HepG2 (cell line): Measurements from ENCODE around the gene C1orf159. TPM values are rescaled to one million over a fixed set of nuclear protein-coding genes. Genes with fewer than 3 reads are reported as not detected.

Source experiments
- ATAC-seq: fragments of 200-7000 bp; cut with Tn5 transposase; 3 replicates; pipeline ENCODE4 v1.9.1; 2020; ENCODE audit warnings: mild to moderate bottlenecking, moderate library complexity
- BruUV-seq: library from RNA; stranded (reverse); fragments of 400-500 nt; replicated peaks from 2 replicates; lab custom pipeline; 2021; lab: Mats Ljungman, UMichigan
- CTCF ChIA-PET: fragments of 300-600 bp; formaldehyde crosslinking; extraction: SDS; loops from one replicate; lab custom pipeline; 2021; ENCODE audit warnings: low total read pairs, inconsistent platforms, low intra/inter-chr PET ratio; lab: Yijun Ruan, JAX
- POLR2A ChIA-PET: fragments of 350-600 bp; sonication (Branson Sonifier 250); formaldehyde crosslinking; loops from one replicate; lab custom pipeline; 2020; ENCODE audit warnings: antibody characterized with exemption, inconsistent platforms; lab: Yijun Ruan, JAX
- DNase-seq: peaks from one replicate; pipeline ENCODE4 v3.0.0-alpha.2; 2015; ENCODE audit warnings: low spot score
- FAIRE-seq: peaks from 3 replicates; lab custom pipeline; 2011; peaks lifted over from hg19 to GRCh38; lab: Jason Lieb, UNC
- H2AFZ ChIP-seq: one replicate; pipeline ENCODE4 v1.6.1; 2011; ENCODE audit warnings: low read length, inconsistent platforms
- H3K27ac ChIP-seq: fragments of 300-600 bp; 3 replicates; pipeline ENCODE4 v1.8.0; 2011; ENCODE audit warnings: mixed run types, mild to moderate bottlenecking, mixed read lengths, low read length, inconsistent platforms; ENCODE audit not compliant: insufficient read depth; ENCODE audit errors: extremely low read length
- H3K27me3 ChIP-seq, 2 experiments: fragments of 200-600 bp in 1 of 2; 2 replicates in 1 of 2; 3 replicates in 1 of 2; pipeline versions ENCODE4 v1.6.0 to v1.8.0; 2011; ENCODE audit warnings: low read length in 2 of 2, mild to moderate bottlenecking in 2 of 2, moderate library complexity in 2 of 2, inconsistent platforms in 1 of 2; ENCODE audit not compliant: insufficient read depth in 2 of 2, control insufficient read depth in 1 of 2
- H3K36me3 ChIP-seq, 2 experiments: fragments of 200-600 bp in 1 of 2; replicated peaks in 1 of 2; 2 replicates in 1 of 2; 3 replicates in 1 of 2; pipeline versions ENCODE4 v1.5.1 to v1.8.0; 2011; ENCODE audit warnings: low read length in 2 of 2, inconsistent platforms in 1 of 2; ENCODE audit not compliant: insufficient read depth in 2 of 2, control insufficient read depth in 1 of 2
- H3K4me1 ChIP-seq: 2 replicates; pipeline ENCODE4 v1.5.1; 2012; ENCODE audit warnings: low read length, inconsistent platforms; ENCODE audit not compliant: insufficient read depth
- H3K4me2 ChIP-seq: 2 replicates; pipeline ENCODE4 v1.6.0; 2011; ENCODE audit warnings: low read depth, low read length, inconsistent platforms
- H3K4me3 ChIP-seq, 3 experiments: fragments of 200-600 bp in 1 of 3; sonication (generic), shearing (Covaris generic) in 1 of 3; replicated peaks in 1 of 3; 2 replicates each; pipeline ENCODE4 v1.5.1; 2011 to 2016; ENCODE audit warnings: low read length in 3 of 3, inconsistent platforms in 2 of 3, low read depth in 2 of 3, mild to moderate bottlenecking in 2 of 3, control low read depth in 1 of 3, mixed read lengths in 1 of 3; ENCODE audit not compliant: insufficient read depth in 1 of 3
- H3K79me2 ChIP-seq: one replicate; pipeline ENCODE4 v1.6.1; 2011; ENCODE audit warnings: low read length, inconsistent platforms; ENCODE audit not compliant: insufficient read depth
- H3K9ac ChIP-seq: 2 replicates; pipeline ENCODE4 v1.6.0; 2011; ENCODE audit warnings: mild to moderate bottlenecking, low read depth, low read length, inconsistent platforms; ENCODE audit not compliant: insufficient read depth
- H3K9me3 ChIP-seq: 2 replicates; pipeline ENCODE4 v1.5.1; 2012; ENCODE audit warnings: mild to moderate bottlenecking, low read length
- H4K20me1 ChIP-seq: 2 replicates; pipeline ENCODE4 v1.6.0; 2011; ENCODE audit warnings: inconsistent platforms, mild to moderate bottlenecking, low read length, moderate library complexity; ENCODE audit not compliant: insufficient read depth
- AKNA ChIP-seq: sonication (generic); formaldehyde crosslinking; IDR thresholded peaks from 2 replicates; pipeline ENCODE4 v1.4.0; 2020; ENCODE audit warnings: missing genetic modification reagents, borderline replicate concordance
- E2F1 ChIP-seq: sonication (generic); formaldehyde crosslinking; IDR thresholded peaks from 2 replicates; pipeline ENCODE4 v1.5.0; 2020; ENCODE audit warnings: missing genetic modification reagents
- MAZ ChIP-seq, 2 experiments: sonication (generic) in 1 of 2; formaldehyde crosslinking in 1 of 2; IDR thresholded peaks; 2 replicates each; pipeline versions ENCODE4 v1.5.0 to v1.6.1; 2012 to 2020; ENCODE audit warnings: low read depth in 2 of 2, mild to moderate bottlenecking in 2 of 2, borderline replicate concordance in 1 of 2, improper control_type of control experiment in 1 of 2, low read length in 1 of 2, missing genetic modification reagents in 1 of 2, moderate library complexity in 1 of 2
- MED1 ChIP-seq: sonication (generic); formaldehyde crosslinking; IDR thresholded peaks from 2 replicates; pipeline ENCODE4 v1.4.0; 2020; ENCODE audit warnings: missing genetic modification reagents
- MED8 ChIP-seq: sonication (generic); formaldehyde crosslinking; IDR thresholded peaks from 2 replicates; pipeline ENCODE4 v1.8.1; 2023; ENCODE audit warnings: mild to moderate bottlenecking, missing genetic modification reagents; ENCODE audit not compliant: insufficient replicate concordance
- ZIK1 ChIP-seq: sonication (generic); formaldehyde crosslinking; IDR thresholded peaks from 2 replicates; pipeline ENCODE4 v1.5.0; 2020; ENCODE audit warnings: mild to moderate bottlenecking, low read depth, missing genetic modification reagents, borderline replicate concordance
- ZNF432 ChIP-seq: sonication (generic); formaldehyde crosslinking; IDR thresholded peaks from 2 replicates; pipeline ENCODE4 v1.5.0; 2020; ENCODE audit warnings: missing genetic modification reagents, mild to moderate bottlenecking, borderline replicate concordance
- ZNF501 ChIP-seq: sonication (generic); formaldehyde crosslinking; IDR thresholded peaks from 2 replicates; pipeline ENCODE4 v1.5.1; 2020; ENCODE audit warnings: mild to moderate bottlenecking, moderate library complexity, missing genetic modification reagents
- ZNF550 ChIP-seq: sonication (generic); formaldehyde crosslinking; IDR thresholded peaks from 2 replicates; pipeline ENCODE4 v1.4.0; 2020; ENCODE audit warnings: mild to moderate bottlenecking, missing genetic modification reagents, borderline replicate concordance
- ZNF562 ChIP-seq: sonication (generic); formaldehyde crosslinking; IDR thresholded peaks from 2 replicates; pipeline ENCODE4 v1.8.0; 2022; ENCODE audit warnings: missing genetic modification reagents, borderline replicate concordance
- ZNF776 ChIP-seq: sonication (generic); formaldehyde crosslinking; IDR thresholded peaks from 2 replicates; pipeline ENCODE4 v1.4.0; 2020; ENCODE audit warnings: mild to moderate bottlenecking, missing genetic modification reagents
- ZSCAN22 ChIP-seq: sonication (generic); formaldehyde crosslinking; IDR thresholded peaks from 2 replicates; pipeline ENCODE4 v1.4.0; 2020; ENCODE audit warnings: mild to moderate bottlenecking, missing genetic modification reagents
- WGBS: methylation state at CpG from one replicate; pipeline ENCODE4 v1.1.6; 2017; ENCODE audit warnings: low lambda C conversion rate; 5-methylcytosine and 5-hydroxymethylcytosine counted together
- in situ Hi-C: cut with HindIII; loops from 2 replicates; pipeline ENCODE4 v1.10.0; 2017; ENCODE audit warnings: low pct_unique_long_range_greater_than_20kb; ENCODE audit not compliant: extremely low pct_ligation_motif_present
- intact Hi-C: fragments of 100-400 bp; cut with micrococcal nuclease; formaldehyde crosslinking; loops from one replicate; pipeline ENCODE4 v1.10.0; 2022; ENCODE audit not compliant: unreplicated experiment
- polyA plus RNA-seq, 8 experiments: library from polyadenylated mRNA; depleted of rRNA in 3 of 8; stranded (reverse) in 7 of 8; unstranded in 1 of 8; fragments of >200 nt; fragmentation: Illumina TruSeq in 4 of 8; extraction: Trizol in 4 of 8; gene quantifications; 2 replicates each; pipeline versions ENCODE4 v1.2.1 to v1.2.3, GENCODE V29; 2011 to 2016; ENCODE audit warnings: low read depth in 4 of 8, missing spikeins in 1 of 8, mixed read lengths in 1 of 8; ENCODE audit not compliant: insufficient read depth in 1 of 8
- total RNA-seq, 5 experiments: library from RNA; depleted of rRNA; stranded (reverse); fragments of >200 nt; fragmentation: Illumina TruSeq; extraction: Trizol; gene quantifications; 2 replicates each; pipeline ENCODE4 v1.2.3, GENCODE V29; 2016; ENCODE audit warnings: low read depth in 1 of 5
- TF ChIP-seq, protein P1 (sequence below): sonication (generic); formaldehyde crosslinking; IDR thresholded peaks from 2 replicates; pipeline ENCODE4 v1.4.0; 2020; ENCODE audit warnings: missing genetic modification reagents
- TF ChIP-seq, protein P2 (sequence below): sonication (generic); formaldehyde crosslinking; IDR thresholded peaks from 2 replicates; pipeline ENCODE4 v1.4.0; 2020; ENCODE audit warnings: missing genetic modification reagents, low read depth, mild to moderate bottlenecking, borderline replicate concordance

C1orf159 gene
- total and polyA plus RNA-seq, 2 of the 13 experiments (the other 11 are each of a cell fraction or from before 2014, with no cell fraction given): 3.8 to 6.7 TPM

- in situ Hi-C loops: no loop called here
- FAIRE-seq (no peak), DNase-seq (no peak), ATAC-seq (no peak)
- H3K4me2 ChIP-seq: no peak overlapping the region
- H3K9ac ChIP-seq: no peak overlapping the region
- H2AFZ ChIP-seq: no peak overlapping the region
- no peak overlapping the region for H3K27ac ChIP-seq
- no peaks in the 10 kb centered on the region for H3K27me3 ChIP-seq
- H4K20me1 ChIP-seq: no peaks in the 10 kb centered on the region
- intact Hi-C loops: no loop called here
- H3K36me3 ChIP-seq: no peaks in the 10 kb centered on the region
- no TSS peak for BruUV-seq
- H3K4me1 ChIP-seq: no peaks in the 10 kb centered on the region
- ChIA-PET CTCF (no interaction called here), POLR2A (no interaction called here)
- H3K9me3 ChIP-seq: no peaks in the 10 kb centered on the region
- no peaks in the 10 kb centered on the region for H3K79me2 ChIP-seq
- WGBS: 92% methylated on average over 19 of the region's 46 CpGs
- no peak overlapping the region for H3K4me3 ChIP-seq
- no peak for TF ChIP-seq ZNF776 (CRISPR knock-in tag)
- TF ChIP-seq MED8 (CRISPR knock-in tag): no peak
- TF ChIP-seq ZNF550 (CRISPR knock-in tag): no peak
- TF ChIP-seq, protein P1, sequence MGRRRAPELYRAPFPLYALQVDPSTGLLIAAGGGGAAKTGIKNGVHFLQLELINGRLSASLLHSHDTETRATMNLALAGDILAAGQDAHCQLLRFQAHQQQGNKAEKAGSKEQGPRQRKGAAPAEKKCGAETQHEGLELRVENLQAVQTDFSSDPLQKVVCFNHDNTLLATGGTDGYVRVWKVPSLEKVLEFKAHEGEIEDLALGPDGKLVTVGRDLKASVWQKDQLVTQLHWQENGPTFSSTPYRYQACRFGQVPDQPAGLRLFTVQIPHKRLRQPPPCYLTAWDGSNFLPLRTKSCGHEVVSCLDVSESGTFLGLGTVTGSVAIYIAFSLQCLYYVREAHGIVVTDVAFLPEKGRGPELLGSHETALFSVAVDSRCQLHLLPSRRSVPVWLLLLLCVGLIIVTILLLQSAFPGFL (CRISPR knock-in tag): no peak
- TF ChIP-seq ZNF501: no peak
- no peak for TF ChIP-seq AKNA (CRISPR knock-in tag)
- TF ChIP-seq ZNF432: no peak
- no peak for TF ChIP-seq MED1 (CRISPR knock-in tag)
- TF ChIP-seq MAZ (IDR thresholded peaks at IDR 0.05; ENCODE audit: borderline replicate concordance, low read depth, low read length): no peak
- TF ChIP-seq MAZ (CRISPR knock-in tag; IDR thresholded peaks at IDR 0.05; ENCODE audit: low read depth): no peak
- TF ChIP-seq, protein P2, sequence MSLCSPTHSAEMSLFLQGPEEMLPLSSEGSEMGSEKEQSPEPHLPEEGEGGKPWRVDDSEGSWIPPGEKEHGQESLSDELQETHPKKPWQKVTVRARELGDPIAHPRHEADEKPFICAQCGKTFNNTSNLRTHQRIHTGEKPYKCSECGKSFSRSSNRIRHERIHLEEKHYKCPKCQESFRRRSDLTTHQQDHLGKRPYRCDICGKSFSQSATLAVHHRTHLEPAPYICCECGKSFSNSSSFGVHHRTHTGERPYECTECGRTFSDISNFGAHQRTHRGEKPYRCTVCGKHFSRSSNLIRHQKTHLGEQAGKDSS: no peak
- no peak for TF ChIP-seq ZIK1 (CRISPR knock-in tag)
- no peak for TF ChIP-seq ZNF562 (CRISPR knock-in tag)
- TF ChIP-seq ZSCAN22 (CRISPR knock-in tag): no peak
- TF ChIP-seq E2F1: no peak
These were observed 26.8 kb downstream of the C1orf159 start for GRCh38 chr1:1088801-1089680.
